Activated CD4-positive, alpha-beta T cell treated with anti-CD3 and anti-CD28 coated beads, Interleukin-2, amount 10 ng/mL, durations not matched to agents 7 days and 5 days (primary cell): ENCODE data around the gene CACNA2D4. TPM values are rescaled to one million over a fixed set of nuclear protein-coding genes. Genes with fewer than 3 reads are reported as not detected.

Source experiments
- CTCF ChIA-PET: fragments of 350-600 bp; sonication (Branson Sonifier 250); formaldehyde crosslinking; loops from one replicate; lab custom pipeline; 2021; ENCODE audit warnings: antibody characterized with exemption; lab: Charles Lee
- POLR2A ChIA-PET: fragments of 350-600 bp; sonication (Branson Sonifier 250); formaldehyde crosslinking; loops from one replicate; lab custom pipeline; 2021; ENCODE audit warnings: antibody characterized with exemption; lab: Charles Lee
- DNase-seq: peaks from one replicate; pipeline ENCODE4 v3.0.0-alpha.2; 2020
- H3K27ac Mint-ChIP-seq: one replicate; pipeline ENCODE4 v1.8.0; 2021; ENCODE audit warnings: mild to moderate bottlenecking, moderate library complexity, mixed read lengths
- H3K27me3 Mint-ChIP-seq: one replicate; pipeline ENCODE4 v1.8.0; 2021; ENCODE audit warnings: mixed read lengths
- H3K36me3 Mint-ChIP-seq: one replicate; pipeline ENCODE4 v1.8.0; 2021; ENCODE audit warnings: low read depth, mixed read lengths
- H3K4me1 Mint-ChIP-seq: one replicate; pipeline ENCODE4 v1.8.0; 2021; ENCODE audit warnings: mixed read lengths
- H3K4me3 Mint-ChIP-seq: one replicate; pipeline ENCODE4 v1.8.0; 2021; ENCODE audit warnings: mild to moderate bottlenecking, moderate library complexity, mixed read lengths
- H3K9me3 Mint-ChIP-seq: one replicate; pipeline ENCODE4 v1.8.0; 2021; ENCODE audit warnings: mixed read lengths
- total RNA-seq, 2 experiments: library from RNA; stranded (reverse); gene quantifications; one replicate each; pipeline ENCODE4 v1.2.3, GENCODE V29; 2021

Gene CACNA2D4
- total RNA-seq, 2 experiments from 2014 or later, result 12.9 to 16.4 TPM

DNA sequence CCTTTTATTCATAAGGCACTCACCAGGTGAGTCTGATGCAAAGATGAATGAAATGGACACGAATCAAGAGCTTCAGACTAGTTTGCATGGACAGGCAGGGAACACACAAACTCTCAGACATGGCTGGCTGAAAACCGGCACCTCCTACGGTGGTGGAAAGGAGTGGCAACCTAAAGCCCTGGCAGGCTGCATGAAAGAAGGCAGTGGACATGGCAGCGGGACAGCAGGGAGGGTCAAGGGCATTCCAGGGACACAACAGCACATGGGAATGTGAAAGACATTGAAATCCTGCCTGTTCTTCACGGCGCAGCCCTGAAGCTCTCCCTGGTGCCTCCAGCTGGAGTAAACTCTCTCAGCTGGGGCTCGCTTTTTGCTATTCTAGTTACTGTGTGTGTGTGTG is 114.7 kb downstream of the CACNA2D4 start:
- Mint-ChIP-seq H3K27me3 (no peaks in the 10 kb centered on the region), H3K9me3 (no peaks in the 10 kb centered on the region), H3K36me3 (no peaks in the 10 kb centered on the region), H3K4me1 (peaks cover 6% of the 10 kb centered on the region), H3K4me3 (no peak overlapping the region), H3K27ac (no peak overlapping the region)
- no peak for DNase-seq
- ChIA-PET POLR2A (no interaction called here), CTCF (no interaction called here)

DNA sequence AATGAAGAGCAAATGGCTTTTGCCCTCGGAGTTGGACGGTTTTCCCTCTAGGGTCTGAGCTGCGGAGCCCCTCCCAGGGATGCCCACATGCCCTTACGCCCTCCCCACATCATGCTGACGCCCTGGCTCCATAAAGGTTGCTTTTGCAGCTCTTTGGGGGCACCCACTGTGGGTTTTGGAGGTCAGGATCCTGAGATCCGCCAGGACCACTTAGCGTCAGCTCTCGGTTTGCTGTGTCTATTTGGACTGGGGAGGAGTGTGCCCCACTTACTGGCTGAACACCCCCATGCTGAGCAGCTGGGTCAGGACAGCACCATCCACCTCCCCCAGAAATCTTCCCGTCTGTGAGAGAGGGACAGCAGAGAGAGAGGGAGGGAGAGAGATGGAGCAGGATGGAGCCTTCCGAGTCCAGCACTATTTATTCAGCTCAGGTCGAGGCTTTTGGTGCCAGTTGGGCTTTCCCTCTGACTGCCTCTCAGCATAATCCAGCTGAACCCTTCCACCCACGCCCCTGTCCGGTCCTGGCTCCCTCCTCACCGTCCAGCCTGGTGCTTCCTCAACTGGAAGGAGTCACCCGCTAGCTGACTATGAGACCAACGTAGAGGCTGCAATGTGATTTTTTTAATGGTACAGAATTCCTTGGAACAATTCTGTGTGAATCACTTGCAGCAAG is 117.0 kb downstream of the CACNA2D4 start:
- Mint-ChIP-seq H3K4me1 (peaks cover 11% of the 10 kb centered on the region), H3K27ac (peak overlapping the region; percentile 46), H3K36me3 (no peaks in the 10 kb centered on the region), H3K27me3 (no peaks in the 10 kb centered on the region), H3K4me3 (no peak overlapping the region), H3K9me3 (no peaks in the 10 kb centered on the region)
- ChIA-PET POLR2A (no interaction called here), CTCF (interaction anchor here (0.7 to 2.2 kb wide), 5 partner anchors 10 to 147 kb away, joined by 3 to 7 read pairs (median 5); no protein-coding TSS in a partner anchor)
- no peak for DNase-seq

DNA sequence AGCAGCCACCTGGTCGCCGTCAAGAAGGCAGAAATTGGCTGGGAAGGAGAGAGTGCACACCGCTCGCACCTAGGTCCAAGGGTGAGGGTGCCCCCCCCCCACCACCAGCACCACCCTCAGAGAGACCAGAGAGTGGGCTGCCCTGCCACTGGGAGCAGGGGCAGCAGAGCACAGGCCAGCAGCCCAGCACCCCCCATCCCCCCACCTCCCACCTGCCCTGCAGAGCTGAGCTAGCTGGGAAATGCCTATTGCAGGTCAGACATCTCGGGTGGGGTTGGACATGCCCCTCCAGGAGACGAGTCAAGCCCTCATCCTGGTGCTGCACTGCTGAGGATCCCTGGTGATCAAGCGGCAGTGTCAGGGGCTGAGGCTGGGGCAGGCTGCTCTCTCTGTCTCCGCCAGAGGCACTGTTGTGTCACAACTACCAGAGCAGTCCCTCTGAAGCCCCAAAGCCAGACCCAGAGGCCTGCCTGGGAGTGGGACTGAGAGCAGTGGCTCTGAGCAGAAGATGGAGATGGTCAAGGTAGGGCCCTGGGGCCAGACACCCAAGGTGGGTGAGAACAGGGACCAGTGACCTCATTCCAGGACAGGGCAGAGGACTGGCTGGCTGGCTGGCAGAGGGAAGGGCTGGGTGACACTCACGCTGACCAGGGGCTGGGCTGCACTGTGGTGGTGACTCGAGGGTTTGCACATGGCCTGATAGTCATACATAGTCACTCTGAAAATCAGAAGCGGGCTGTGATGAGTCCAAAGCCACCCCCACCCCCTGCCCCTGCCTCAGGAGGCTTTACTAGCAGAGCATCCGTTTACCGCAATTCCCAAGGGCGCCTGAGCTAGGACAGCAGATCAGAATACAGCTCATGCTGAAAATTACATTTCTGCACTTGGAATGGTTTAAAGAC is 117.8 kb downstream of the CACNA2D4 start:
- CTCF ChIA-PET, result interaction anchor here (0.6 to 2.6 kb wide), 8 partner anchors 10 to 234 kb away, joined by 3 to 12 read pairs (median 4); no protein-coding TSS in a partner anchor
- no peaks in the 10 kb centered on the region for H3K27me3 Mint-ChIP-seq
- peak; percentile 41 for DNase-seq
- POLR2A ChIA-PET, result no interaction called here
- H3K27ac Mint-ChIP-seq, result no peak overlapping the region
- H3K4me3 Mint-ChIP-seq, result no peak overlapping the region
- H3K9me3 Mint-ChIP-seq, result no peaks in the 10 kb centered on the region
- no peaks in the 10 kb centered on the region for H3K36me3 Mint-ChIP-seq
- peaks cover 14% of the 10 kb centered on the region for H3K4me1 Mint-ChIP-seq

DNA sequence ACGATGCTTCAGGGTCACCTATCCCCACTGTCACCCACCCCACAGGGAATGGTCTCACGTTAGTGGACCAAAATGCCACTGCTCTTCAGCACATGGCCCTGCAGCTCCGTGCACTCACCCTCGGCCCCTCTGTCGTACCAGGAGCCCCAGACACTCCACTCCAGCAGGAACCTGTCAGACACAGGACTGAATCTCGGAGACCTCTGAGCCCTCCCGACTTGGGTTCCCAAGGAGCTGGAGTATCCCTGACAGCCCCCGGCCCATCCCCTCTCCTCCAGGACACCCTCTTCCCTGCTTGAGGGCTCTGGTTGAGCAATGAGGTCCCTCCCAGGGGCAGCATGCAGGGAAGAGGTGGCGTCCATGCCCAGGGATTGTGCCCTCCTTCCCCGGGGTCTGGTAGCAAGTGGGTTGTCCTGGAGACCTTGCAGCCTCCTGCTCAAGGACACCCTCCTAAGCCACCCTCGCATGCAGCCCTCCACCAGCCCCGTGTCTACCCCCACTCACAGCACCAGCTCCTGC is 118.5 kb downstream of the CACNA2D4 start:
- CTCF ChIA-PET, result interaction anchor here (0.6 to 2.6 kb wide), 6 partner anchors 9 to 234 kb away, joined by 3 to 12 read pairs (median 3); no protein-coding TSS in a partner anchor
- H3K27me3 Mint-ChIP-seq, result no peaks in the 10 kb centered on the region
- DNase-seq, result no peak
- no peak overlapping the region for H3K4me3 Mint-ChIP-seq
- no peaks in the 10 kb centered on the region for H3K36me3 Mint-ChIP-seq
- peaks cover 16% of the 10 kb centered on the region for H3K4me1 Mint-ChIP-seq
- no peaks in the 10 kb centered on the region for H3K9me3 Mint-ChIP-seq
- H3K27ac Mint-ChIP-seq, result no peak overlapping the region
- POLR2A ChIA-PET, result no interaction called here

DNA sequence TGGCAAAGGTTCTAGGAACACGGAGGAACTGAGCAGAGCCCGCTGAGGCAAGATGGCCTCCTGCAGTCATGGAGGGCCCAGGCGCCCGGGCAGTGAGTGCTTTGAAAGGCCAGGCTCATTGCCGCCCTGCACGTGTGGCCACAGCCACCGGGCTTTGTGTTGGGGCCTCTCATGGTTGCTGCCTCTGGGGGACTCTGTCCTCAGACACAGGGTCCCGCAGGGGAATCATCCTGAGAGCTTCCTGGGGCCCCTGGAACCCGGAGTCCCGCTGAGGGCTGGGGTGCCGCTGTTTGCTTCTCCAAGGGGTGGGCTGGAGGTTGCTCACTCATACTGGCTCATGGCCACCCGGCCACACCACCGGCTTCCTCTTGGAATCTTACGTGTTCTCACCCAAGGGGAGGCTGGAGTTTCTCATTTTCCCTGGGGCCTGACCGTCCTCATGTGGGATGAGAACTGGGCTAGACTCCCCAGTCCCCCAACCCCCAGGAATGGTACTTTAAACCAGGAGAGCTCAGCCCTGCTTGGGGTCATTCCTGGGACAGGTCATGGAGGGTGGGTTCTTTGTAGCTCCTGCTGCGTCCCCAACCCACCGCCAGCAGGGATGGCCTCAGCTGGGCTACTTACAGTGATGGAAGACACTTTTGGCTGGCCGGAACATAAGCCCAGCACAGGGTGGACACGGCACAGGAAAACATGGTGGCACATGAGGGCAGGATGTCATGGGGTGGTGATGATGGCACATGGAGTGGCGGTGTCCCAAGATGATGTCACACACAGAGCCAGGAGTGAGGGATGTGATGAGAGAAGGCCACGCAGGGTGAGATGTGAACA is 119.2 kb downstream of the CACNA2D4 start:
- H3K36me3 Mint-ChIP-seq, result no peaks in the 10 kb centered on the region
- DNase-seq, result no peak
- H3K9me3 Mint-ChIP-seq, result no peaks in the 10 kb centered on the region
- POLR2A ChIA-PET, result no interaction called here
- H3K27me3 Mint-ChIP-seq, result no peaks in the 10 kb centered on the region
- H3K27ac Mint-ChIP-seq, result no peak overlapping the region
- peaks cover 13% of the 10 kb centered on the region for H3K4me1 Mint-ChIP-seq
- no peak overlapping the region for H3K4me3 Mint-ChIP-seq
- CTCF ChIA-PET, result interaction anchor here (0.6 to 2.6 kb wide), 6 partner anchors 8 to 235 kb away, joined by 3 to 12 read pairs (median 4); no protein-coding TSS in a partner anchor

DNA sequence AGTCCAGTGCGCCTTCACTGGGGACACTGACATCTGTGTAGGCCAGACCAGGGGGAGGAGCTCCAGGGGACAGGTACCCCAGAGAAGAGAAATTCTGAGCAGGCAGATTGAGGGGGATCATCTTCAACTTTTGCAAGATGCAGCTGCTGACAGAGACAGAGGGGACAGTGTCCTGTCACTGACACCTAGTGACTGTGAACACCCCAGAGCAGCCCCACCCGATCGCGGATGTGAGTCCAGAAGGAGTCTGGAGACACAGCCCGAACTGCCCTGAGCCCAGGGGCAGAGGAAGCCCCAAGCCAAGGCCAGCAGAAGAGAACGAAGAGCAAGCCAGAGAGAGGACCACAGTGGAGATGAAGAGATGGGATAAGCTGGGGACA is 119.8 kb downstream of the CACNA2D4 start:
- Mint-ChIP-seq H3K27me3 (no peaks in the 10 kb centered on the region), H3K27ac (no peak overlapping the region), H3K4me3 (no peak overlapping the region), H3K9me3 (no peaks in the 10 kb centered on the region), H3K4me1 (peaks cover 13% of the 10 kb centered on the region), H3K36me3 (no peaks in the 10 kb centered on the region)
- ChIA-PET POLR2A (no interaction called here), CTCF (interaction anchor here (0.6 to 2.6 kb wide), 4 partner anchors 39 to 164 kb away, joined by 3 to 12 read pairs (median 4); no protein-coding TSS in a partner anchor)
- no peak for DNase-seq

DNA sequence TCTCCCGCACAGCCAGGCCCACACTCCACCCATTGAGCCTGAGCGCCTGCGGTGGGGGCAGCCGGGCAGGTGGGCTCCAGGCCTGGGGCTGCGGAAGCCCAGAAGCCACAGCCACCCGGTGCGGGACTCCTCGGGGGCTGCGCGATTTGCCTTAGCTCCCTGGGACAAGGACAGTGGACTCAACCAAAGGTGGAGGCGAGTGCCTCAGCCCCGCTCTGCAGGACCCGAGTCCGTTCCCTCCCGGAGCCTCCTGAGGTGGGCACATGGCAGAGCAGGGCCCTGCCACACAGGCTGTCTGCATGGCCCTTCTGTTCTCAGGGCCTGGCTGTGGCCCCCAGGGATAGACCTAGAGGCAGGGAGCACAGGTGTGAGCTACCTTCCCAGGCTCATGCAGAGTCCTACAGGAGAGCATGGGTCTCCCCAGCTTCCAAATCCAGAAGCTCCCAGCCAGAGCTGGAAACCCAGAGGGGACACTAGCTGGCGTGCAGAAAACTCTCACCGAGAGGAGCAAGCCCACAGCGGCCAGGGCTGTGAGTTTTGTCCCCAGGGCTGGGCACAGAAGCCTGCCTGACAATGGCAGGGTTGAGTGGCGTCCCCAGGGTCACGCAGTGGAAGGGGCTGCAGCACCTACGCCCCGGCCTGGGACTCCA is 120.3 kb downstream of the CACNA2D4 start:
- POLR2A ChIA-PET, result no interaction called here
- no peak overlapping the region for H3K27ac Mint-ChIP-seq
- H3K27me3 Mint-ChIP-seq, result no peaks in the 10 kb centered on the region
- H3K4me1 Mint-ChIP-seq, result peaks cover 13% of the 10 kb centered on the region
- DNase-seq, result no peak
- CTCF ChIA-PET, result interaction anchor here (0.5 to 2.6 kb wide), 4 partner anchors 23 to 164 kb away, joined by 3 to 12 read pairs (median 4); no protein-coding TSS in a partner anchor
- H3K4me3 Mint-ChIP-seq, result no peak overlapping the region
- no peaks in the 10 kb centered on the region for H3K36me3 Mint-ChIP-seq
- H3K9me3 Mint-ChIP-seq, result no peaks in the 10 kb centered on the region

DNA sequence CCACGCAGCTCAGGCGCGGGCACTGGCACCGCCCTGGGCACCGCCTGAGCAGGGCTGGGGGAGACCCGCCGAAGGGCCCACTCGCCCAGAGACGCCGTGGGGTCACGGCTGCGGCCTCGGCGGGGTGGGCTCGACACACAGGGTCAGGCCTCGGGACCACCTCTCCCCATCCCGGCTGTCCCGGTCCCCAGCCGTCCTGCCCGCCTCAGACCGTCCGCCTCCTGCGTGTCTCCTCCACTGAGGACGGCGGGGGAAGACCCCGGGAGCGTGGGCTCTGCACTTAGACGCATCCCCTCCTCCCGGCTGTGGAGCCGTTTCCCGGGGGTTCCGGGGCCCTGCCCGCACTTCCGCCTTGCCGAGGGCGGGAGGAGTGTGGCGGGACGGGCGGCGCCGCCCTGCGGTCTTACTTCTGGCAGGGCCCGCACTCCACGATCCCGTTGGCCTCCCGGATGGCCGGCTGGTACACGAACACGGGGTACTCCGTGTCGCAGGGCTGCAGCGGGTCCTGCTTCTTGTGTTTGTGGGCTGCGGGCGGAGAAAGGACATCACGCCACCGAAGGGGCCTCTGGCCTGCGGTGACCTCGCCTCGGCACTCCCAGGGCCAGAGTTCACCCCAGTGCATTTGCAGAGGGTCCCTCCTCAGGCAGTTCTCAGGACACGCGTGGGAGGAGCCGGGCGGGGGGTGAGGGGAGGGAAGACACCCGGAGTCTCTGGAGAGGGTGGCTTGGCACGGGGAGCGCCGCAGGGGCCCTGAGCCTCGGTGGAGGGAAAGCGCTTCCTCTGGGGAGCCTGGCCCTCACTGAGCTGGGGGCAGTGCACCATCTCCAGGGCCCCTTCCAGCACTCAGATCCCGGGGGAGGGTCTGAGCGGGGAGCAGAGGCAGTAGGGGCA is 121.2 kb downstream of the CACNA2D4 start:
- Mint-ChIP-seq H3K9me3 (no peaks in the 10 kb centered on the region), H3K27ac (peak overlapping the region; percentile 89), H3K4me3 (peak overlapping the region; percentile 75), H3K36me3 (no peaks in the 10 kb centered on the region), H3K4me1 (peaks cover 13% of the 10 kb centered on the region), H3K27me3 (no peaks in the 10 kb centered on the region)
- CTCF ChIA-PET, result interaction anchor here (0.5 to 7.9 kb wide), 4 partner anchors 24 to 149 kb away, joined by 3 to 66 read pairs (median 8); no protein-coding TSS in a partner anchor
- POLR2A ChIA-PET, result interaction anchor here (0.7 to 1.0 kb wide), 2 partner anchors 94 to 143 kb away, joined by 3 to 5 read pairs; no protein-coding TSS in a partner anchor
- DNase-seq, result peak; percentile 60

DNA sequence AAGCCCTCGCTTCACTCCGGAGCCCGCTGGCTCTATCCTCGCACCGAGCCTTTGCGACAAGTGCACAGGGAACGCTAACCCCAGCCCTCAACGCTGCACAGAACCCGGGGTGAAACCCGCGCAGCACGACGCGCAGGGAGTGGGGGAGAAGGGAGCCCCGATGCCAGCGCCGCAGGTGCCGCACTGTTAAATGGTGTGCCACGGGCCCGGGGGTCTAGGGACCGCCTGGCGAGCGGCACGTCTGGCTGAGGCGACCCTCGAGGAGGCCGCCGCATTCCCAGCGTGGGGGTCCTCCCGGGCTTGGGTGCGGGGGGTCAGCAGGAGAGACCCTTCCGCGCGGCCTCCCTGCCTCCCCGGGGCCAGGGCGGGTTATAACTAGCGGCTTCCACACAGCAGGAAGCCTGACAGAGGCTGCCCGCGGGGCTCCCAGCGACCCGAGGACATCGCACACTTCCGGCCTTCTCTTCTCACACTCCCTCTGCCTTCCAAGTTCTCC is 121.9 kb downstream of the CACNA2D4 start:
- H3K27me3 Mint-ChIP-seq, result no peaks in the 10 kb centered on the region
- CTCF ChIA-PET, result interaction anchor here (1.0 to 7.9 kb wide), 10 partner anchors 14 to 161 kb away, joined by 3 to 66 read pairs (median 3); no protein-coding TSS in a partner anchor
- peak overlapping the region; percentile 94 for H3K27ac Mint-ChIP-seq
- H3K36me3 Mint-ChIP-seq, result no peaks in the 10 kb centered on the region
- peak overlapping the region; percentile 85 for H3K4me3 Mint-ChIP-seq
- DNase-seq, result peak; percentile 57
- POLR2A ChIA-PET, result interaction anchor here (0.7 to 1.0 kb wide), 2 partner anchors 93 to 144 kb away, joined by 3 to 5 read pairs; no protein-coding TSS in a partner anchor
- no peaks in the 10 kb centered on the region for H3K9me3 Mint-ChIP-seq
- H3K4me1 Mint-ChIP-seq, result peaks cover 20% of the 10 kb centered on the region

DNA sequence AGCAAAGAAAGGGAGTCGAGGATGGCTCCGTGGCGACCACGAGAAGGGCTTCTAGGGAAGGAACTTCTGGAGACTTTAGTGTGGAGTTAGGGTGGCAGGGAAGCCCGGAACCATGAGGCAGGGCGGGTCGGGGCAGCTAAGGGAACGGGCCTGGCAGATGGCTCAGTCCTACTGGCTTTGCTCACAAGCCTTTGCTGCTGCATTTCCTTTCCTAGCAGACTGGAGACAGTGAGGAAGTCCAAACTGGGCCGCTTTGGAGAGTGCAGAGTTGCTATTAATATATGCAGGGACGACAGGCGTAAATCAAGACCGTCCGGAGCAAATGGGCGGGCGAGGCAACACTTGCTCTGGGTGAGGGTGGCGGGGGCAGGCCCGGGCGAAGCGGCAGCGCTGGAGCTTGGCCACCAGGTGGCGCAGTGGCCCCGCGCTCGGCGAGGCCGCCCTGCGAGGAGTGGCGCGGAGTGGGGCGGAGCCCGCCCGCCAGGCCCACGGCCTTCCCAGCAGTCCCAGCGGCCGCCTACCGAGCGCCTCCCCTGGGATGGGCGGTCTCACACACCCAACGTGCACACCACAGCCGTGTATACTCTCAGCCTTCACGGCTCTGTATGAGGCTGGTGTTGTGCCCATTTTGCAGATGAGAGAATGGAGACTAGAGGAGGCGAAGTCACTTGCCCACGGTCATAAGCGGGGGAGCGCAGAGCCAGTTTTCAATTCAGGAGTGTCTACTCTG is 122.5 kb downstream of the CACNA2D4 start:
- H3K4me3 Mint-ChIP-seq, result peak overlapping the region; percentile 85
- ChIA-PET CTCF (interaction anchor here (0.8 to 7.9 kb wide), 13 partner anchors 12 to 175 kb away, joined by 3 to 66 read pairs (median 3); no protein-coding TSS in a partner anchor), POLR2A (interaction anchor here (1.0 kb wide), 1 partner anchor 144 kb away, joined by 5 read pairs; no protein-coding TSS in a partner anchor)
- no peaks in the 10 kb centered on the region for H3K36me3 Mint-ChIP-seq
- H3K9me3 Mint-ChIP-seq, result no peaks in the 10 kb centered on the region
- H3K27me3 Mint-ChIP-seq, result no peaks in the 10 kb centered on the region
- H3K27ac Mint-ChIP-seq, result peak overlapping the region; percentile 94
- H3K4me1 Mint-ChIP-seq, result peaks cover 26% of the 10 kb centered on the region
- peak; percentile 94 for DNase-seq
